Measurements from ENCODE around the gene EML4.

DNA sequence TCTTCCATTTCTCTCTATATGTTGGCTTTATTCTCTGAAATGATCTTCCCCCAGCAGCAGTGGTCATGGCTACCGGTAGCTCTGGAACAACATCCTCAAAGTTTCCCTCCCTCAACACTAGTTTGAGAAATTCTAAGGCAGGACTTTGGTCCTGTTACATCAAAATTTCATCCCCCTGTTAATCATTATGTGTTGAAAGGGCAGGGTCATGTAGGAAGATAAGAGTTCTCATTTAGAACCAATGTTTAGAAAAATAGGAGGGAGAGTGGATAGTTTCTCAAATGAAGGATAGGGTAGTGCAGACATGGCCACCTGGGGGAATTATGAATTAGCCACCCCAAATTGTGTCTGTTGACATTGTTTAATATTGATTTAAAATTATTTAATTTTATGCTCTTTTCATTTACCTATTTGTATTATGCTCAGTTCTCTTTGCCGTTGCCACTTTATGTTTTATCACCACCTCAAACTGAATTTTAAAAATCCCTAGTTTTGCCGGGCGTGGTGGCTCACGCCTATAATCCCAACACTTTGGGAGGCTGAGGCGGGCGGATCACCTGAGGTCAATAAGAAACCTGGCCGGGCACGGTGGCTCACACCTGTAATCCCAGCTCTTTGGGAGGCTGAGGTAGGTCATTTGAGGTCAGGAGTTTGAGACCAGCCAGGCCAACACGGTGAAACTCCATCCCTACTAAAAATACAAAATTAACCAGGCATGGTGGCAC, 22.3 kb downstream of the EML4 start:
- TF ChIP-seq, protein P1, sequence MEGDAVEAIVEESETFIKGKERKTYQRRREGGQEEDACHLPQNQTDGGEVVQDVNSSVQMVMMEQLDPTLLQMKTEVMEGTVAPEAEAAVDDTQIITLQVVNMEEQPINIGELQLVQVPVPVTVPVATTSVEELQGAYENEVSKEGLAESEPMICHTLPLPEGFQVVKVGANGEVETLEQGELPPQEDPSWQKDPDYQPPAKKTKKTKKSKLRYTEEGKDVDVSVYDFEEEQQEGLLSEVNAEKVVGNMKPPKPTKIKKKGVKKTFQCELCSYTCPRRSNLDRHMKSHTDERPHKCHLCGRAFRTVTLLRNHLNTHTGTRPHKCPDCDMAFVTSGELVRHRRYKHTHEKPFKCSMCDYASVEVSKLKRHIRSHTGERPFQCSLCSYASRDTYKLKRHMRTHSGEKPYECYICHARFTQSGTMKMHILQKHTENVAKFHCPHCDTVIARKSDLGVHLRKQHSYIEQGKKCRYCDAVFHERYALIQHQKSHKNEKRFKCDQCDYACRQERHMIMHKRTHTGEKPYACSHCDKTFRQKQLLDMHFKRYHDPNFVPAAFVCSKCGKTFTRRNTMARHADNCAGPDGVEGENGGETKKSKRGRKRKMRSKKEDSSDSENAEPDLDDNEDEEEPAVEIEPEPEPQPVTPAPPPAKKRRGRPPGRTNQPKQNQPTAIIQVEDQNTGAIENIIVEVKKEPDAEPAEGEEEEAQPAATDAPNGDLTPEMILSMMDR (IDR thresholded peaks at IDR 0.05), result no peak
- TF ChIP-seq POLR2A (IDR thresholded peaks at IDR 0.05), result no peak
